SK-N-SH (cell line): Measurements from ENCODE around the gene EHD2. TPM values are rescaled to one million over a fixed set of nuclear protein-coding genes. Genes with fewer than 3 reads are reported as not detected.

Source experiments
- CTCF ChIA-PET: fragments of 300-600, 350-600 bp; formaldehyde crosslinking; extraction: SDS; loops from one replicate; lab custom pipeline; 2021; lab: Yijun Ruan, JAX
- POLR2A ChIA-PET: fragments of 350-600 bp; sonication (Branson Sonifier 250); formaldehyde crosslinking; extraction: SDS; loops from one replicate; lab custom pipeline; 2020; ENCODE audit warnings: antibody characterized with exemption, inconsistent platforms; lab: Yijun Ruan, JAX
- DNase-seq: peaks from one replicate; pipeline ENCODE4 v3.0.0; 2012
- H2AFZ ChIP-seq: fragments of 200-600 bp; sonication (generic); 2 replicates; pipeline ENCODE4 v1.8.1; 2016; ENCODE audit warnings: antibody characterized with exemption, mild to moderate bottlenecking, low read depth
- H3F3A ChIP-seq: fragments of 200-600 bp; sonication (generic); replicated peaks from 2 replicates; pipeline ENCODE3; 2016; ENCODE audit warnings: antibody characterized with exemption, mild to moderate bottlenecking; ENCODE audit not compliant: insufficient read depth
- H3K27ac ChIP-seq, 2 experiments: fragments of 200-500 bp in 1 of 2; fragments of 200-600 bp in 1 of 2; sonication (Bioruptor generic) in 1 of 2; sonication (generic), shearing (Covaris generic) in 1 of 2; 2 replicates each; pipeline versions ENCODE4 v1.5.1 to v1.6.1; 2014 to 2016; ENCODE audit warnings: low read depth in 2 of 2, inconsistent platforms in 1 of 2, low read length in 1 of 2, mild to moderate bottlenecking in 1 of 2, mixed read lengths in 1 of 2
- H3K27me3 ChIP-seq: fragments of 200-600 bp; sonication (generic), shearing (Covaris generic); 2 replicates; pipeline ENCODE4 v1.6.1; 2016; ENCODE audit warnings: mixed run types; ENCODE audit not compliant: insufficient read depth
- H3K36me3 ChIP-seq, 2 experiments: fragments of 200-500 bp in 1 of 2; fragments of 200-600 bp in 1 of 2; sonication (Bioruptor generic) in 1 of 2; sonication (generic) in 1 of 2; replicated peaks in 1 of 2; 2 replicates each; pipeline versions ENCODE3 to v1.5.1; 2014 to 2016; ENCODE audit warnings: low read length in 1 of 2, mild to moderate bottlenecking in 1 of 2; ENCODE audit not compliant: insufficient read depth in 2 of 2, control insufficient read depth in 1 of 2
- H3K4me1 ChIP-seq, 2 experiments: fragments of 200-500 bp in 1 of 2; fragments of 200-600 bp in 1 of 2; sonication (Bioruptor generic) in 1 of 2; sonication (generic), shearing (Covaris generic) in 1 of 2; 2 replicates each; pipeline versions ENCODE4 v1.5.1 to v1.6.1; 2014 to 2016; ENCODE audit warnings: low read depth in 1 of 2, low read length in 1 of 2, mixed run types in 1 of 2; ENCODE audit not compliant: insufficient read depth in 2 of 2, control insufficient read depth in 1 of 2
- H3K4me2 ChIP-seq: fragments of 200-600 bp; sonication (generic), shearing (Covaris generic); 2 replicates; pipeline ENCODE4 v1.6.1; 2017; ENCODE audit warnings: mixed run types
- H3K4me3 ChIP-seq, 2 experiments: fragments of 200-500 bp in 1 of 2; fragments of 200-600 bp in 1 of 2; sonication (Bioruptor generic) in 1 of 2; sonication (generic), shearing (Covaris generic) in 1 of 2; 2 replicates each; pipeline versions ENCODE4 v1.5.1 to v1.8.1; 2014 to 2016; ENCODE audit warnings: low read depth in 2 of 2, inconsistent platforms in 1 of 2, low read length in 1 of 2, mild to moderate bottlenecking in 1 of 2, mixed read lengths in 1 of 2, moderate library complexity in 1 of 2
- H3K79me2 ChIP-seq: fragments of 200-600 bp; sonication (generic); 2 replicates; pipeline ENCODE4 v1.8.1; 2017; ENCODE audit warnings: mild to moderate bottlenecking; ENCODE audit not compliant: insufficient read depth
- H3K9ac ChIP-seq: fragments of 200-600 bp; sonication (generic); 2 replicates; pipeline ENCODE4 v1.6.1; 2017; ENCODE audit warnings: mixed run types
- H3K9me2 ChIP-seq: fragments of 200-600 bp; sonication (generic); 2 replicates; pipeline ENCODE4 v1.6.1; 2017; ENCODE audit warnings: mixed run types
- H3K9me3 ChIP-seq: fragments of 200-600 bp; sonication (generic); 2 replicates; pipeline ENCODE4 v1.6.1; 2017; ENCODE audit warnings: mixed run types, mild to moderate bottlenecking, moderate library complexity
- H4K20me1 ChIP-seq: fragments of 200-600 bp; sonication (generic); 2 replicates; pipeline ENCODE4 v1.6.1; 2017; ENCODE audit warnings: mild to moderate bottlenecking, mixed run types; ENCODE audit not compliant: insufficient read depth
- CHD2 ChIP-seq: fragments of 150-350 bp; IDR thresholded peaks from 2 replicates; pipeline ENCODE4 v1.6.1; 2018; ENCODE audit warnings: low read length; ENCODE audit not compliant: partially characterized antibody
- EZH2phosphoT487 ChIP-seq: fragments of 200-600 bp; sonication (generic); IDR thresholded peaks from 2 replicates; pipeline ENCODE4 v1.6.1; 2017; ENCODE audit warnings: low read depth, mixed run types, mild to moderate bottlenecking, antibody characterized with exemption, moderate library complexity, borderline replicate concordance
- FOSL2 ChIP-seq: IDR thresholded peaks from 2 replicates; pipeline ENCODE4 v1.4.0; 2012; ENCODE audit warnings: low read depth, mild to moderate bottlenecking, moderate library complexity, borderline replicate concordance
- GABPA ChIP-seq: IDR thresholded peaks from 2 replicates; pipeline ENCODE4 v1.4.0; 2012; ENCODE audit warnings: low read depth, mild to moderate bottlenecking
- JUND ChIP-seq: IDR thresholded peaks from 2 replicates; pipeline ENCODE4 v1.4.0; 2012
- MEF2A ChIP-seq: IDR thresholded peaks from 2 replicates; pipeline ENCODE4 v1.4.0; 2012; ENCODE audit warnings: low read depth, borderline replicate concordance
- MXI1 ChIP-seq: IDR thresholded peaks from 2 replicates; pipeline ENCODE4 v1.6.1; 2012; ENCODE audit warnings: mild to moderate bottlenecking, low read depth, low read length, improper control_type of control experiment
- NFIC ChIP-seq: IDR thresholded peaks from 2 replicates; pipeline ENCODE4 v1.4.0; 2012; ENCODE audit warnings: borderline replicate concordance
- NRF1 ChIP-seq: IDR thresholded peaks from 2 replicates; pipeline ENCODE4 v1.6.1; 2012; ENCODE audit warnings: low read depth, mild to moderate bottlenecking, low read length
- PBX3 ChIP-seq: IDR thresholded peaks from 2 replicates; pipeline ENCODE4; 2012
- RAD21 ChIP-seq: IDR thresholded peaks from 2 replicates; pipeline ENCODE4 v1.6.1; 2012; ENCODE audit warnings: mild to moderate bottlenecking, low read length
- SIN3A ChIP-seq: IDR thresholded peaks from 2 replicates; pipeline ENCODE4 v1.6.1; 2012; ENCODE audit warnings: low read depth, mild to moderate bottlenecking, low read length, moderate library complexity, borderline replicate concordance
- TAF1 ChIP-seq: IDR thresholded peaks from 2 replicates; pipeline ENCODE4 v1.6.1; 2012; ENCODE audit warnings: low read depth, mild to moderate bottlenecking, low read length, moderate library complexity, borderline replicate concordance
- TCF12 ChIP-seq: IDR thresholded peaks from 2 replicates; pipeline ENCODE4 v1.4.0; 2012
- ZBTB33 ChIP-seq: IDR thresholded peaks from 2 replicates; pipeline ENCODE4 v1.4.0; 2012; ENCODE audit warnings: low read depth, borderline replicate concordance
- WGBS: methylation state at CpG from one replicate; pipeline ENCODE4 v1.1.6; 2017; ENCODE audit warnings: low lambda C conversion rate; 5-methylcytosine and 5-hydroxymethylcytosine counted together
- polyA plus RNA-seq, 3 experiments: library from polyadenylated mRNA; depleted of rRNA; stranded (reverse); fragments of >200 nt; gene quantifications; 2 replicates each; pipeline ENCODE4 v1.2.3, GENCODE V29; 2012
- TF ChIP-seq, protein P1 (sequence below): IDR thresholded peaks from 2 replicates; pipeline ENCODE4 v1.4.0; 2012; ENCODE audit warnings: low read depth
- TF ChIP-seq, protein P2 (sequence below): fragments of 150-350 bp; IDR thresholded peaks from 2 replicates; pipeline ENCODE4 v1.6.1; 2016; ENCODE audit warnings: mild to moderate bottlenecking, low read depth, low read length

The EHD2 gene
- polyA plus RNA-seq, 1 of the 3 experiments (the other 2 are of a cell fraction): 55.5 TPM

GRCh38 chr19:47755762-47756626 is 42.8 kb downstream of the EHD2 start:
- WGBS: 89% methylated on average over 22 of the region's 28 CpGs

More at GRCh38 chr19:47755762-47756626, 42.8 kb downstream of the EHD2 start:
- Histone ChIP-seq H3K4me2 (no peak overlapping the region), H3K9me2 (no peaks in the 10 kb centered on the region), H3K4me1 (no peaks in the 10 kb centered on the region), H3K9me3 (no peaks in the 10 kb centered on the region), H4K20me1 (peaks cover 3% of the 10 kb centered on the region; the same call in 1 of the 2 replicates), H2AFZ (no peak overlapping the region), H3K4me3 (no peak overlapping the region), H3K79me2 (no peaks in the 10 kb centered on the region), H3K27ac (no peak overlapping the region)
- CTCF ChIA-PET: interaction anchor here (0.6 to 2.0 kb wide), 6 partner anchors 10 to 1044 kb away, joined by 3 to 7 read pairs (median 6); partner anchors contain the start of genes EHD2 and NOP53
- no peak for DNase-seq
- POLR2A ChIA-PET: no interaction called here
- no peak for TF ChIP-seq TAF1
- TF ChIP-seq, protein P1, sequence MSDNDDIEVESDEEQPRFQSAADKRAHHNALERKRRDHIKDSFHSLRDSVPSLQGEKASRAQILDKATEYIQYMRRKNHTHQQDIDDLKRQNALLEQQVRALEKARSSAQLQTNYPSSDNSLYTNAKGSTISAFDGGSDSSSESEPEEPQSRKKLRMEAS: no peak
- TF ChIP-seq EZH2phosphoT487: no peak
- no peak for TF ChIP-seq ZBTB33
- no peak for TF ChIP-seq SIN3A
- no peak for TF ChIP-seq NFIC
- TF ChIP-seq RAD21: no peak
- no peak for TF ChIP-seq JUND
- no peak for TF ChIP-seq MXI1
- no peak for TF ChIP-seq MEF2A
- no peak for TF ChIP-seq NRF1
- no peak for TF ChIP-seq PBX3
- no peak for TF ChIP-seq TCF12
- TF ChIP-seq, protein P2, sequence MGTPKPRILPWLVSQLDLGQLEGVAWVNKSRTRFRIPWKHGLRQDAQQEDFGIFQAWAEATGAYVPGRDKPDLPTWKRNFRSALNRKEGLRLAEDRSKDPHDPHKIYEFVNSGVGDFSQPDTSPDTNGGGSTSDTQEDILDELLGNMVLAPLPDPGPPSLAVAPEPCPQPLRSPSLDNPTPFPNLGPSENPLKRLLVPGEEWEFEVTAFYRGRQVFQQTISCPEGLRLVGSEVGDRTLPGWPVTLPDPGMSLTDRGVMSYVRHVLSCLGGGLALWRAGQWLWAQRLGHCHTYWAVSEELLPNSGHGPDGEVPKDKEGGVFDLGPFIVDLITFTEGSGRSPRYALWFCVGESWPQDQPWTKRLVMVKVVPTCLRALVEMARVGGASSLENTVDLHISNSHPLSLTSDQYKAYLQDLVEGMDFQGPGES: no peak
- no peak for TF ChIP-seq GABPA
- TF ChIP-seq FOSL2: no peak
- TF ChIP-seq CHD2: no peak
- TF ChIP-seq, all 33 proteins: peak for 0
- Histone ChIP-seq H3F3A (peaks cover 12% of the 10 kb centered on the region), H3K9ac (no peak overlapping the region), H3K27me3 (no peaks in the 10 kb centered on the region), H3K36me3 (peaks cover 25 to 63% of the 10 kb centered on the region in 2 experiments)
